ENCODE results near the gene OAT. TPM values are rescaled to one million over a fixed set of nuclear protein-coding genes. Genes with fewer than 3 reads are reported as not detected.
A peak's percentile ranks its signal among the peaks of the same experiment; 100 is the strongest.

Gene OAT
- total RNA-seq, 1 donor, result 74.1 TPM

GRCh38 chr10:124394583-124394982 lies 24.1 kb downstream of the OAT start:
- H3K27me3 ChIP-seq (ENCODE audit: insufficient read depth, low read length), result no peaks in the 10 kb centered on the region
- peaks cover under 1% of the 10 kb centered on the region for H3K4me1 ChIP-seq (ENCODE audit: insufficient read depth, low read length)
- no peaks in the 10 kb centered on the region for H3K9me3 ChIP-seq (ENCODE audit: low read depth, low read length)
- no peak overlapping the region for H3K4me3 ChIP-seq (ENCODE audit: low read length)

GRCh38 chr10:124392626-124393342 lies 25.9 kb downstream of the OAT start:
- Histone ChIP-seq H3K4me1 (ENCODE audit: insufficient read depth, low read length) (peaks cover 13% of the 10 kb centered on the region), H3K27me3 (ENCODE audit: insufficient read depth, low read length) (no peaks in the 10 kb centered on the region), H3K9me3 (ENCODE audit: low read depth, low read length) (no peaks in the 10 kb centered on the region), H3K4me3 (ENCODE audit: low read length) (no peak overlapping the region)

GRCh38 chr10:124390471-124391187 lies 28.1 kb downstream of the OAT start:
- Histone ChIP-seq H3K4me1 (ENCODE audit: insufficient read depth, low read length) (peaks cover 13% of the 10 kb centered on the region), H3K9me3 (ENCODE audit: low read depth, low read length) (no peaks in the 10 kb centered on the region), H3K4me3 (ENCODE audit: low read length) (no peak overlapping the region), H3K27me3 (ENCODE audit: insufficient read depth, low read length) (no peaks in the 10 kb centered on the region)

- Histone ChIP-seq H3K9me3 (ENCODE audit: low read depth, low read length) (no peaks in the 10 kb centered on the region), H3K4me3 (ENCODE audit: low read length) (no peak overlapping the region)
These were observed 28.9 kb downstream of the OAT start for GRCh38 chr10:124389613-124390361.

GRCh38 chr10:124388823-124389612 lies 29.7 kb downstream of the OAT start:
- Histone ChIP-seq H3K4me3 (ENCODE audit: low read length) (peak overlapping the region; percentile 40), H3K4me1 (ENCODE audit: insufficient read depth, low read length) (peaks cover 13% of the 10 kb centered on the region), H3K27me3 (ENCODE audit: insufficient read depth, low read length) (no peaks in the 10 kb centered on the region), H3K9me3 (ENCODE audit: low read depth, low read length) (no peaks in the 10 kb centered on the region)

More at GRCh38 chr10:124389613-124390361, 28.9 kb downstream of the OAT start:
- peaks cover 13% of the 10 kb centered on the region for H3K4me1 ChIP-seq (ENCODE audit: insufficient read depth, low read length)
- H3K27me3 ChIP-seq (ENCODE audit: insufficient read depth, low read length), result no peaks in the 10 kb centered on the region

- Histone ChIP-seq H3K9me3 (ENCODE audit: low read depth, low read length) (no peaks in the 10 kb centered on the region), H3K4me3 (ENCODE audit: low read length) (peak overlapping the region; percentile 40), H3K27me3 (ENCODE audit: insufficient read depth, low read length) (no peaks in the 10 kb centered on the region), H3K4me1 (ENCODE audit: insufficient read depth, low read length) (peaks cover 13% of the 10 kb centered on the region)
These were observed 30.3 kb downstream of the OAT start for GRCh38 chr10:124388476-124388822.

GRCh38 chr10:124387078-124387874 lies 31.4 kb downstream of the OAT start:
- Histone ChIP-seq H3K4me1 (ENCODE audit: insufficient read depth, low read length) (peaks cover 13% of the 10 kb centered on the region), H3K9me3 (ENCODE audit: low read depth, low read length) (no peaks in the 10 kb centered on the region), H3K4me3 (ENCODE audit: low read length) (no peak overlapping the region), H3K27me3 (ENCODE audit: insufficient read depth, low read length) (no peaks in the 10 kb centered on the region)

- H3K27me3 ChIP-seq (ENCODE audit: insufficient read depth, low read length), result peaks cover 4% of the 10 kb centered on the region
- H3K4me1 ChIP-seq (ENCODE audit: insufficient read depth, low read length), result peaks cover 13% of the 10 kb centered on the region
- H3K4me3 ChIP-seq (ENCODE audit: low read length), result no peak overlapping the region
- H3K9me3 ChIP-seq (ENCODE audit: low read depth, low read length), result no peaks in the 10 kb centered on the region
These were observed 32.3 kb downstream of the OAT start for GRCh38 chr10:124386186-124387077.

- peaks cover 11% of the 10 kb centered on the region for H3K27me3 ChIP-seq (ENCODE audit: insufficient read depth, low read length)
These were observed 33.0 kb downstream of the OAT start for GRCh38 chr10:124385627-124386185.

GRCh38 chr10:124384591-124385190 lies 34.0 kb downstream of the OAT start:
- Histone ChIP-seq H3K9me3 (ENCODE audit: low read depth, low read length) (no peaks in the 10 kb centered on the region), H3K4me3 (ENCODE audit: low read length) (no peak overlapping the region), H3K27me3 (ENCODE audit: insufficient read depth, low read length) (peaks cover 19% of the 10 kb centered on the region), H3K4me1 (ENCODE audit: insufficient read depth, low read length) (peaks cover 13% of the 10 kb centered on the region)

More at GRCh38 chr10:124385627-124386185, 33.0 kb downstream of the OAT start:
- Histone ChIP-seq H3K4me3 (ENCODE audit: low read length) (no peak overlapping the region), H3K4me1 (ENCODE audit: insufficient read depth, low read length) (peaks cover 13% of the 10 kb centered on the region), H3K9me3 (ENCODE audit: low read depth, low read length) (no peaks in the 10 kb centered on the region)

GRCh38 chr10:124384172-124384571 lies 34.6 kb downstream of the OAT start:
- H3K4me3 ChIP-seq (ENCODE audit: low read length), result no peak overlapping the region
- H3K9me3 ChIP-seq (ENCODE audit: low read depth, low read length), result no peaks in the 10 kb centered on the region
- peaks cover 8% of the 10 kb centered on the region for H3K4me1 ChIP-seq (ENCODE audit: insufficient read depth, low read length)
- H3K27me3 ChIP-seq (ENCODE audit: insufficient read depth, low read length), result peaks cover 19% of the 10 kb centered on the region

- Histone ChIP-seq H3K27me3 (ENCODE audit: insufficient read depth, low read length) (peaks cover 19% of the 10 kb centered on the region), H3K9me3 (ENCODE audit: low read depth, low read length) (no peaks in the 10 kb centered on the region), H3K4me1 (ENCODE audit: insufficient read depth, low read length) (peaks cover 2% of the 10 kb centered on the region), H3K4me3 (ENCODE audit: low read length) (no peak overlapping the region)
These were observed 35.2 kb downstream of the OAT start for GRCh38 chr10:124383496-124383895.
